ENCODE measurements around the gene MYRFL. TPM values are rescaled to one million over a fixed set of nuclear protein-coding genes. Genes with fewer than 3 reads are reported as not detected.

MYRFL gene
- polyA plus RNA-seq, 1 of the 3 experiments (the other 2 are of a cell fraction): not detected

- Histone ChIP-seq H3K4me3 (ENCODE audit: low read depth in 2 of 2, low read length in 1 of 2) (no peak overlapping the region), H3K4me2 (no peak overlapping the region), H2AFZ (ENCODE audit: low read depth) (no peak overlapping the region), H3K9me2 (no peaks in the 10 kb centered on the region), H3F3A (replicated peaks; ENCODE audit: insufficient read depth) (no peaks in the 10 kb centered on the region), H3K9me3 (no peaks in the 10 kb centered on the region), H3K27me3 (ENCODE audit: insufficient read depth) (no peaks in the 10 kb centered on the region), H3K79me2 (ENCODE audit: insufficient read depth) (no peaks in the 10 kb centered on the region), H3K27ac (ENCODE audit: low read depth in 2 of 2, low read length in 1 of 2) (no peak overlapping the region), H3K9ac (no peak overlapping the region), H4K20me1 (ENCODE audit: insufficient read depth) (no peaks in the 10 kb centered on the region), H3K4me1 (ENCODE audit: control insufficient read depth in 1 of 2, insufficient read depth in 2 of 2, low read depth in 1 of 2, low read length in 1 of 2) (no peaks in the 10 kb centered on the region; a peak in 1 of 4 replicates), H3K36me3 (replicated peaks in 1 of 2; ENCODE audit: control insufficient read depth in 1 of 2, insufficient read depth in 2 of 2, low read length in 1 of 2) (no peaks in the 10 kb centered on the region)
- WGBS (ENCODE audit: low lambda C conversion rate): 52% methylated on average over 2 of the region's 2 CpGs
- ChIA-PET POLR2A (no interaction called here), CTCF (no interaction called here)
- DNase-seq: no peak
- TF ChIP-seq USF1 (IDR thresholded peaks at IDR 0.05; ENCODE audit: borderline replicate concordance, low read depth) (no peak), GABPA (IDR thresholded peaks at IDR 0.05; ENCODE audit: low read depth) (no peak), ZBTB33 (IDR thresholded peaks at IDR 0.05; ENCODE audit: borderline replicate concordance, low read depth) (no peak), PBX3 (IDR thresholded peaks at IDR 0.05) (no peak), TCF12 (IDR thresholded peaks at IDR 0.05) (no peak), SIN3A (IDR thresholded peaks at IDR 0.05; ENCODE audit: borderline replicate concordance, low read depth, low read length) (no peak), FOSL2 (IDR thresholded peaks at IDR 0.05; ENCODE audit: borderline replicate concordance, low read depth) (no peak), EP300 (IDR thresholded peaks at IDR 0.05; ENCODE audit: borderline replicate concordance in 1 of 2, low read depth in 1 of 2, low read length in 1 of 2) (no peak), RFX5 (IDR thresholded peaks at IDR 0.05; ENCODE audit: low read length) (no peak), SMC3 (IDR thresholded peaks at IDR 0.05; ENCODE audit: low read depth, low read length) (no peak), USF2 (IDR thresholded peaks at IDR 0.05; ENCODE audit: borderline replicate concordance, low read depth, low read length) (no peak), REST (IDR thresholded peaks at IDR 0.05; ENCODE audit: low read depth, low read length) (no peak), JUND (IDR thresholded peaks at IDR 0.05) (no peak), POLR2AphosphoS5 (IDR thresholded peaks at IDR 0.05; ENCODE audit: low read depth, low read length) (no peak), RAD21 (IDR thresholded peaks at IDR 0.05; ENCODE audit: low read length) (no peak), RXRA (IDR thresholded peaks at IDR 0.05; ENCODE audit: borderline replicate concordance, low read depth) (no peak), TEAD4 (IDR thresholded peaks at IDR 0.05; ENCODE audit: borderline replicate concordance, insufficient read depth) (no peak), YY1 (IDR thresholded peaks at IDR 0.05; ENCODE audit: low read depth) (no peak), MAX (IDR thresholded peaks at IDR 0.05; ENCODE audit: low read depth) (no peak)
Observed at GRCh38 chr12:69925291-69925690, 100.3 kb downstream of the MYRFL start.

Data from SK-N-SH (cell line).